ENCODE results near the gene PCCA. TPM values are rescaled to one million over a fixed set of nuclear protein-coding genes. Genes with fewer than 3 reads are reported as not detected.

Gene PCCA
- total RNA-seq, 1 donor from 2014 or later, result 66.8 TPM

DNA sequence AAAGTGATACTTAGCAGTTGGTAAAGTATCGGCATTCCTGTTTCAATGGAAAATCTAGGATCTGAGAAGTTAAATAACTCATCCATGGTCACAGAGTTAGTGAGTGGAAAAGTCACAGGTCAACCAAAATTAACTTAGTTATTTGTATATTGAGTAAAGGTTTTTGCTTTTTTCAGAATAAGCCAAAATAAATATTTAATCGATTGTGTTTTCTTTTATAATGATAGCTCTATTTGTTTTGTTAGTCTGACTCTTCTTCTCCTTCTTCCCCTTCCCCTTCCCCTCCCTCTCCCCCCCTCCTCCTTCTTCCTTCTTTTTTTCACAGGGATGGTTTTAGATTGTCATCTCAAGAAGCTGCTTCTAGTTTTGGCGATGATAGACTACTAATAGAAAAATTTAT, 173.5 kb downstream of the PCCA start:
- TF ChIP-seq CTCF (IDR thresholded peaks at IDR 0.05; ENCODE audit: partially characterized antibody, unreplicated experiment), result no peak
- Mint-ChIP-seq H3K36me3 (ENCODE audit: unreplicated experiment) (no peaks in the 10 kb centered on the region), H3K27me3 (ENCODE audit: unreplicated experiment) (no peaks in the 10 kb centered on the region), H3K9me3 (ENCODE audit: unreplicated experiment) (no peaks in the 10 kb centered on the region), H3K27ac (ENCODE audit: unreplicated experiment) (no peak overlapping the region), H3K4me3 (ENCODE audit: unreplicated experiment) (no peak overlapping the region), H3K4me1 (ENCODE audit: low read depth, unreplicated experiment) (peaks cover under 1% of the 10 kb centered on the region)
- no peak for DNase-seq

DNA sequence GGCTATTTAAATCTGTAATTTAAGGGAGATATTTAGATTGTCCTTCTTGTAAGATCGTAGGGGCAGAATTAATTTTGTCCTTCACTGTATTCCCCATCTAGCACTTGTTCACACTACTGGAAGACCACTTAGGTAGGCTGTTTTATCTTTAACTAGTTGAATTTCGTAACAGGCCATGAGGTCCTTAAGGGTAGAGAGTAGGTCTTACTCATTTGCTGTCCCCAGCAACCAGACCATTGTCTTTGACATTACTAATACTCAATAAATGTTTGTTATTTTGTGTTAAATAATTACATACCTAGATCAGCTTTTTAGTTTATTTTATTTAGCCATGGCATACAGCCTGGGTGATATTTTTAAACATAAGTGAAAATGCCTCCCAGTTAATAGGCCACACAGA, 177.1 kb downstream of the PCCA start:
- H3K27me3 Mint-ChIP-seq (ENCODE audit: unreplicated experiment), result no peaks in the 10 kb centered on the region
- no peak for DNase-seq
- no peaks in the 10 kb centered on the region for H3K9me3 Mint-ChIP-seq (ENCODE audit: unreplicated experiment)
- H3K4me1 Mint-ChIP-seq (ENCODE audit: low read depth, unreplicated experiment), result no peaks in the 10 kb centered on the region
- H3K4me3 Mint-ChIP-seq (ENCODE audit: unreplicated experiment), result no peak overlapping the region
- H3K36me3 Mint-ChIP-seq (ENCODE audit: unreplicated experiment), result no peaks in the 10 kb centered on the region
- no peak for TF ChIP-seq CTCF (IDR thresholded peaks at IDR 0.05; ENCODE audit: partially characterized antibody, unreplicated experiment)
- H3K27ac Mint-ChIP-seq (ENCODE audit: unreplicated experiment), result no peak overlapping the region

GRCh38 chr13:100269837-100270236, 180.9 kb downstream of the PCCA start:
- H3K4me1 Mint-ChIP-seq (ENCODE audit: low read depth, unreplicated experiment), result peaks cover 5% of the 10 kb centered on the region
- no peak for TF ChIP-seq CTCF (IDR thresholded peaks at IDR 0.05; ENCODE audit: partially characterized antibody, unreplicated experiment)
- no peaks in the 10 kb centered on the region for H3K36me3 Mint-ChIP-seq (ENCODE audit: unreplicated experiment)
- DNase-seq, result no peak
- no peaks in the 10 kb centered on the region for H3K9me3 Mint-ChIP-seq (ENCODE audit: unreplicated experiment)
- no peak overlapping the region for H3K27ac Mint-ChIP-seq (ENCODE audit: unreplicated experiment)
- no peak overlapping the region for H3K4me3 Mint-ChIP-seq (ENCODE audit: unreplicated experiment)
- no peaks in the 10 kb centered on the region for H3K27me3 Mint-ChIP-seq (ENCODE audit: unreplicated experiment)

GRCh38 chr13:100273138-100273537, 184.2 kb downstream of the PCCA start:
- DNase-seq, result no peak
- H3K36me3 Mint-ChIP-seq (ENCODE audit: unreplicated experiment), result no peaks in the 10 kb centered on the region
- H3K4me3 Mint-ChIP-seq (ENCODE audit: unreplicated experiment), result no peak overlapping the region
- H3K4me1 Mint-ChIP-seq (ENCODE audit: low read depth, unreplicated experiment), result peaks cover 5% of the 10 kb centered on the region
- no peak for TF ChIP-seq CTCF (IDR thresholded peaks at IDR 0.05; ENCODE audit: partially characterized antibody, unreplicated experiment)
- no peak overlapping the region for H3K27ac Mint-ChIP-seq (ENCODE audit: unreplicated experiment)
- no peaks in the 10 kb centered on the region for H3K27me3 Mint-ChIP-seq (ENCODE audit: unreplicated experiment)
- H3K9me3 Mint-ChIP-seq (ENCODE audit: unreplicated experiment), result no peaks in the 10 kb centered on the region

DNA sequence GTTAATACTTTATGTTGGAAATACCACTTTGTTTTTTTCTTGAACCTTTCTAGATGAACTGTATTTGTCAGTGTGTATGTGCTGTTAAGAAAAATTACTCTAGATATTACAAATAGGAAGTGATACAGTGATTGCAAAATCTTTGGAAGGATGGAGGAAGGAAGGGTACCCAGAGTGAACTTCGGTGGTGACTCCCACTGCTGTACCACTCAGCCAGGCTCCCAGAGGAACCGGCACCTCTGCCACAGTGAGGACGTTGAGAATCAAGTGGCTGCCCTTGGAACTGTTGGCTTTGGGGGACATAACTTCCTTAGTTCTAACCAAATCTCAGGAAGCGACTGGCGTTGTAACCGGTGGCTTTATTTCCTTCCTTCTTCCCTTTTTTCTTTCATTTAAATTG, 184.7 kb downstream of the PCCA start:
- H3K4me3 Mint-ChIP-seq (ENCODE audit: unreplicated experiment), result no peak overlapping the region
- no peak for DNase-seq
- H3K9me3 Mint-ChIP-seq (ENCODE audit: unreplicated experiment), result no peaks in the 10 kb centered on the region
- no peak for TF ChIP-seq CTCF (IDR thresholded peaks at IDR 0.05; ENCODE audit: partially characterized antibody, unreplicated experiment)
- H3K27ac Mint-ChIP-seq (ENCODE audit: unreplicated experiment), result no peak overlapping the region
- no peaks in the 10 kb centered on the region for H3K36me3 Mint-ChIP-seq (ENCODE audit: unreplicated experiment)
- H3K27me3 Mint-ChIP-seq (ENCODE audit: unreplicated experiment), result no peaks in the 10 kb centered on the region
- peaks cover 5% of the 10 kb centered on the region for H3K4me1 Mint-ChIP-seq (ENCODE audit: low read depth, unreplicated experiment)

Data from glutamatergic neuron (in vitro differentiated cells).